ENCODE data around the gene NTM.

- TF ChIP-seq CTCF (tag by site-specific recombination; IDR thresholded peaks at IDR 0.05) (no peak), PRDM10 (tag by site-specific recombination; IDR thresholded peaks at IDR 0.05) (no peak), ZBTB44 (tag by site-specific recombination; IDR thresholded peaks at IDR 0.05) (no peak), REST (tag by site-specific recombination; IDR thresholded peaks at IDR 0.05) (no peak), ZNF707 (tag by site-specific recombination; IDR thresholded peaks at IDR 0.05) (no peak), ZNF433 (tag by site-specific recombination; IDR thresholded peaks at IDR 0.05; ENCODE audit: low read depth) (no peak), ZNF664 (tag by site-specific recombination; IDR thresholded peaks at IDR 0.05) (no peak), REPIN1 (tag by site-specific recombination; IDR thresholded peaks at IDR 0.05; ENCODE audit: low read depth) (no peak), ZNF785 (tag by site-specific recombination; IDR thresholded peaks at IDR 0.05) (no peak), ZFP37 (tag by site-specific recombination; IDR thresholded peaks at IDR 0.05) (no peak), SETDB1 (IDR thresholded peaks at IDR 0.05; ENCODE audit: insufficient read length, low read length) (no peak), ZNF624 (tag by site-specific recombination; IDR thresholded peaks at IDR 0.05) (no peak), ZNF155 (tag by site-specific recombination; IDR thresholded peaks at IDR 0.05) (no peak), ZNF132 (tag by site-specific recombination; IDR thresholded peaks at IDR 0.05; ENCODE audit: borderline replicate concordance) (no peak)
Observed at GRCh38 chr11:132126973-132127899, 756.8 kb downstream of the NTM start.

Measured in HEK293 (cell line).